Progenitor cell of endocrine pancreas (in vitro differentiated cells): ENCODE measurements around the gene DGUOK. TPM values are rescaled to one million over a fixed set of nuclear protein-coding genes. Genes with fewer than 3 reads are reported as not detected.

ENCODE experiments used
- DNase-seq: peaks from one replicate; pipeline ENCODE4 v3.0.0; 2021; ENCODE audit warnings: low spot score; ENCODE audit not compliant: unreplicated experiment
- H3K27ac Mint-ChIP-seq: 2 replicates; pipeline ENCODE4 v1.8.0; 2021; ENCODE audit warnings: mild to moderate bottlenecking, moderate library complexity, mixed read lengths
- H3K27me3 Mint-ChIP-seq: 2 replicates; pipeline ENCODE4 v1.8.0; 2021; ENCODE audit warnings: mixed read lengths
- H3K36me3 Mint-ChIP-seq: 2 replicates; pipeline ENCODE4 v1.8.0; 2022; ENCODE audit warnings: mixed read lengths; ENCODE audit not compliant: insufficient read depth
- H3K4me1 Mint-ChIP-seq: 2 replicates; pipeline ENCODE4 v1.8.0; 2021; ENCODE audit warnings: low read depth, mixed read lengths
- H3K4me3 Mint-ChIP-seq: 2 replicates; pipeline ENCODE4 v1.8.0; 2021; ENCODE audit warnings: low read depth, mild to moderate bottlenecking, moderate library complexity, mixed read lengths
- H3K9me3 Mint-ChIP-seq: 2 replicates; pipeline ENCODE4 v1.8.0; 2021; ENCODE audit warnings: low read depth, mixed read lengths
- total RNA-seq: library from RNA; stranded (reverse); gene quantifications from 2 replicates; pipeline ENCODE4 v1.2.1, GENCODE V29; 2021
- TF ChIP-seq, protein P1 (sequence below): fragments of 200-600 bp; sonication (generic); IDR thresholded peaks from one replicate; pipeline ENCODE4 v1.5.0; 2021; ENCODE audit warnings: antibody characterized with exemption, mild to moderate bottlenecking; ENCODE audit not compliant: unreplicated experiment

The DGUOK gene
- total RNA-seq, 1 donor from 2014 or later, result 63.8 TPM

DNA sequence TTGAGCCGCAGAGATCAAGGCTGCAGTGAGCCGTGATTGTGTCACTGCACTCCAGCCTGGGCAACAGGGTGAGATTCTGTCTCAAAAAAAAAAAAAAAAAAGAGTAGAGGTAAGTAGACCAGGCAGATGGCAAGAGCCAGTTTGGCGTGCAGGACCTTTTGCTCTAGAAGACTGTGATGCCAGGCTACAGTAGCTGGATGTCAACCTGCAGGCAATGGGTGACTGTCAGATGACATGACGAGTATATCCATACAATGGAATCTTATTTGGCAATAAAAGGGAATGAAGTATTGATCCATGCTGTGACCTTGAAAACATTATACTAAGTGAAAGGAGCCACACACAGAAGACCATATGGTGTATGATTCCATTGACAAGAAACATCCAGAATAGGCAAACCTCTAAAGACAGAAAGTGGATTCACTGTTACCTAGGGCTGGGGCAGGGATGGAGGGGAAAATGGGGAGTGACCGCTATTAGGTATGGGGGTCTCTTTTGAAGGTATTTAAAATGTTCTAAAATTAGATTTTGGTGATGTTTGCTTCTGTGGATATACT is 11.2 kb upstream of the DGUOK start:
- peaks cover 8% of the 10 kb centered on the region for H3K27me3 Mint-ChIP-seq
- TF ChIP-seq, protein P1, sequence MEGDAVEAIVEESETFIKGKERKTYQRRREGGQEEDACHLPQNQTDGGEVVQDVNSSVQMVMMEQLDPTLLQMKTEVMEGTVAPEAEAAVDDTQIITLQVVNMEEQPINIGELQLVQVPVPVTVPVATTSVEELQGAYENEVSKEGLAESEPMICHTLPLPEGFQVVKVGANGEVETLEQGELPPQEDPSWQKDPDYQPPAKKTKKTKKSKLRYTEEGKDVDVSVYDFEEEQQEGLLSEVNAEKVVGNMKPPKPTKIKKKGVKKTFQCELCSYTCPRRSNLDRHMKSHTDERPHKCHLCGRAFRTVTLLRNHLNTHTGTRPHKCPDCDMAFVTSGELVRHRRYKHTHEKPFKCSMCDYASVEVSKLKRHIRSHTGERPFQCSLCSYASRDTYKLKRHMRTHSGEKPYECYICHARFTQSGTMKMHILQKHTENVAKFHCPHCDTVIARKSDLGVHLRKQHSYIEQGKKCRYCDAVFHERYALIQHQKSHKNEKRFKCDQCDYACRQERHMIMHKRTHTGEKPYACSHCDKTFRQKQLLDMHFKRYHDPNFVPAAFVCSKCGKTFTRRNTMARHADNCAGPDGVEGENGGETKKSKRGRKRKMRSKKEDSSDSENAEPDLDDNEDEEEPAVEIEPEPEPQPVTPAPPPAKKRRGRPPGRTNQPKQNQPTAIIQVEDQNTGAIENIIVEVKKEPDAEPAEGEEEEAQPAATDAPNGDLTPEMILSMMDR, result no peak
- H3K36me3 Mint-ChIP-seq, result no peaks in the 10 kb centered on the region
- no peak overlapping the region for H3K4me3 Mint-ChIP-seq
- DNase-seq, result no peak
- no peaks in the 10 kb centered on the region for H3K4me1 Mint-ChIP-seq
- no peak overlapping the region for H3K27ac Mint-ChIP-seq
- no peaks in the 10 kb centered on the region for H3K9me3 Mint-ChIP-seq

DNA sequence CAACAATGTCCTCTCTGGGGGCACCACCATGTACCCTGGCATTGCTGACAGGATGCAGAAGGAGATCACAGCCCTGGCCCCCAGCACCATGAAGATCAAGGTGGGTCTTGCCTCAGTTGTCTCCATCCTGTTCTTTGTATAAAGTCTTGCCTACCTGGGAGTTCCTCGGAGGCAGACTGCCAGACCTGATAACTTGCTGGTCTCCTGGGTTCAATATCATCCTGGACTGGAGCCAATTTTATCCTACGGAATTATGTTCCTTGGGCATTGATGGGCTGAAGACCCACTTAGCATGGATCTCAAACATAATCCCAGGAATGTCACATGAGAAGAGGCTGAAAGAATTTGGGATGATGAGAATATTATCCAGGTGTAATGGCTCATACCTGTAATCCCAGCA is 10.0 kb upstream of the DGUOK start:
- H3K27ac Mint-ChIP-seq, result no peak overlapping the region
- DNase-seq, result no peak
- peaks cover 15% of the 10 kb centered on the region for H3K27me3 Mint-ChIP-seq
- TF ChIP-seq, protein P1, result no peak
- no peak overlapping the region for H3K4me3 Mint-ChIP-seq
- no peaks in the 10 kb centered on the region for H3K4me1 Mint-ChIP-seq
- no peaks in the 10 kb centered on the region for H3K9me3 Mint-ChIP-seq
- no peaks in the 10 kb centered on the region for H3K36me3 Mint-ChIP-seq

DNA sequence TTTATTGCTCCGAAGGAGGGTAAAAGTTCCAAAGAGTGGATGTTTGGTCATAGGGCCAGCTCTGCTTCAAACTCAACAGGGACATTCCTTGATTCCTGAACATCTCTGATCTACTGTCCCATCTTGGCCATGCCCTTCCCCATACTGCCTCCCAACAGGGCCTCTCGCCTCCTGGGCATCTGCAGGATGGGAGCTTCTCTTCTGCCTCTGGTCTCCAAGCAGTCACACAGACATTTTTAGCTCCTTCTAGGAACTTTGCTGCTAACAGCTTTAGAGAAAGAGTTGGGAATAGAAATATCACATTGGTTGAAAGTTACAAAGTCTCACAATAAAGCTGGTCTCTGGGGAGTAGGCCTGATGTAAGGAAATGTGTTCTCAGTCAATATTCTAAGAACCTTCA is 9.4 kb upstream of the DGUOK start:
- Mint-ChIP-seq H3K4me1 (no peaks in the 10 kb centered on the region), H3K27me3 (peaks cover 21% of the 10 kb centered on the region), H3K36me3 (no peaks in the 10 kb centered on the region), H3K27ac (no peak overlapping the region), H3K4me3 (no peak overlapping the region), H3K9me3 (no peaks in the 10 kb centered on the region)
- no peak for DNase-seq
- TF ChIP-seq, protein P1, result no peak

DNA sequence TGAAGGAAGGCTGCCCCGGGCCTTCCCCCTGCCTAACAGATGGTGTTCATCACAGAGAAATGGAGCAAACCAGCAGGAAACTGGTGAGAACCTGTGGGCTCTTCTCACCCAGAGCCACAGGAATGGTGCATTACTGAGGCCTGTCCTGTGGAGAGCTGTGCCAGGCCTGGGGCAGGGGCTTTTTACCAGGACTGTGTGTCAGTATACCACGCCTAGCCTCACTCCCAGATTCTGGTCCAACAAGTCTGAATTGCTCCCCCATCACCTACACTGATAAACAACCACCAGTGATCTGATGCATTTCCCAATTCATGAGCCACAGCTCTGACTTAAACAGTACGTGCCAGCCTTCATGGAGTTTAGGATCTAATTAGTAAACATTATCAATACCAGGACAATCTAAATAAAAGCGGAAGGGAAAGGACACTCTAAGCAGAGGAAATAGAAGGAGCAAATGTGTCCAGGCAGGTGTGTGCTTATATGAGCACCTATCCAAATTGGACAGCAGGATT is 8.9 kb upstream of the DGUOK start:
- Mint-ChIP-seq H3K4me1 (no peaks in the 10 kb centered on the region), H3K9me3 (no peaks in the 10 kb centered on the region), H3K36me3 (no peaks in the 10 kb centered on the region), H3K27me3 (peaks cover 26% of the 10 kb centered on the region), H3K27ac (no peak overlapping the region), H3K4me3 (no peak overlapping the region)
- TF ChIP-seq, protein P1, result no peak
- no peak for DNase-seq

DNA sequence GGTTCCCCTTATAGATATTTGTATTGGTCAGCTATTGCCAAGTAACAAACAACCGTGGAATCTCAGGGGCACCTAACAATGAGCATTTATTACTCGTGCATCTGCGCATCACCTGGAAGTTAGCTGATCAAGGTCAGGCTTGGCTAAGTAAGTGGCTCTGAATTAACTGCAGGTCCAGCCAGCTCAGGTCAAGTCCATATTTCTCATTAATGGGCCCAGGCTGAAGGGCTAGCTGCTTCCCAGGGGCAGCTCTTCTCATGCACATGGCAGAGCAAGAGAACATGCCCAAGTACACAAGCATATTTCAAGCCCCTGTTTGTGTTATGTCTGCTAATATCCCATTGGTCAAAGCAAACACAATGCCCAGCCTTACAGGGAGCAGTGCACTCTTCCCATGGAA is 7.8 kb upstream of the DGUOK start:
- H3K36me3 Mint-ChIP-seq, result no peaks in the 10 kb centered on the region

More for the DNA sequence above, 7.8 kb upstream of the DGUOK start:
- H3K4me3 Mint-ChIP-seq, result no peak overlapping the region
- H3K27me3 Mint-ChIP-seq, result peaks cover 37% of the 10 kb centered on the region
- DNase-seq, result no peak
- H3K4me1 Mint-ChIP-seq, result no peaks in the 10 kb centered on the region
- no peak overlapping the region for H3K27ac Mint-ChIP-seq
- no peaks in the 10 kb centered on the region for H3K9me3 Mint-ChIP-seq
- TF ChIP-seq, protein P1, result no peak
